H1 (cell line): Measurements from ENCODE around the gene ACTR5. TPM values are rescaled to one million over a fixed set of nuclear protein-coding genes. Genes with fewer than 3 reads are reported as not detected.

Experiments
- CTCF ChIA-PET: fragments of 300-600 bp; sonication (Branson Sonifier 250); formaldehyde crosslinking; loops from one replicate; lab custom pipeline; 2021; ENCODE audit not compliant: partially characterized antibody; lab: Charles Lee
- POLR2A ChIA-PET: fragments of 300-600 bp; sonication (Branson Sonifier 250); formaldehyde crosslinking; loops from one replicate; lab custom pipeline; 2021; ENCODE audit warnings: inconsistent platforms; ENCODE audit not compliant: partially characterized antibody; lab: Charles Lee
- DNase-seq, 2 experiments: peaks; one replicate each; pipeline versions ENCODE4 v3.0.0 to v3.0.0-alpha.2; 2010 to 2022; ENCODE audit warnings: low spot score in 2 of 2, low read depth in 1 of 2, mixed read lengths in 1 of 2
- FAIRE-seq: peaks from 2 replicates; lab custom pipeline; 2011; peaks lifted over from hg19 to GRCh38; lab: Jason Lieb, UNC
- H2AFZ ChIP-seq: 2 replicates; pipeline ENCODE4 v1.8.1; 2012; ENCODE audit warnings: low read length, inconsistent platforms
- H2AK5ac ChIP-seq: 2 replicates; pipeline ENCODE4 v1.6.1; 2013; ENCODE audit warnings: low read depth, low read length
- H2BK120ac ChIP-seq: replicated peaks from 2 replicates; pipeline ENCODE3; 2013; ENCODE audit warnings: low read depth, low read length, inconsistent platforms
- H2BK12ac ChIP-seq: 2 replicates; pipeline ENCODE4 v1.6.1; 2013; ENCODE audit warnings: low read depth, low read length
- H2BK15ac ChIP-seq: 2 replicates; pipeline ENCODE4 v1.6.1; 2013; ENCODE audit warnings: low read length
- H2BK20ac ChIP-seq: 2 replicates; pipeline ENCODE4 v1.6.1; 2013; ENCODE audit warnings: low read length
- H2BK5ac ChIP-seq: 2 replicates; pipeline ENCODE4 v1.6.1; 2013; ENCODE audit warnings: low read depth, low read length
- H3K14ac ChIP-seq: 2 replicates; pipeline ENCODE4 v1.6.1; 2013; ENCODE audit warnings: inconsistent platforms; ENCODE audit not compliant: insufficient read length
- H3K18ac ChIP-seq: 2 replicates; pipeline ENCODE4 v1.6.1; 2013; ENCODE audit warnings: low read length; ENCODE audit errors: extremely low read depth
- H3K23ac ChIP-seq: 2 replicates; pipeline ENCODE4 v1.6.1; 2013; ENCODE audit warnings: inconsistent platforms; ENCODE audit not compliant: insufficient read length
- H3K23me2 ChIP-seq: 2 replicates; pipeline ENCODE4 v1.6.1; 2013; ENCODE audit warnings: low read depth, low read length
- H3K27ac ChIP-seq: 2 replicates; pipeline ENCODE4 v1.6.1; 2011; ENCODE audit warnings: low read depth, low read length, inconsistent platforms
- H3K27me3 ChIP-seq, 4 experiments: replicated peaks in 1 of 4; 1 replicate in 1 of 4; 2 replicates in 3 of 4; pipeline versions ENCODE4 v1.6.1 to v1.8.1; 2011 to 2013; ENCODE audit warnings: low read length in 3 of 4, mild to moderate bottlenecking in 3 of 4, inconsistent platforms in 2 of 4, mixed read lengths in 2 of 4, moderate library complexity in 1 of 4; ENCODE audit not compliant: control insufficient read depth in 3 of 4, insufficient read depth in 3 of 4; ENCODE audit errors: extremely low read depth in 1 of 4
- H3K36me3 ChIP-seq, 4 experiments: 2 replicates each; pipeline versions ENCODE4 v1.6.1 to v1.8.1; 2011 to 2013; ENCODE audit warnings: mild to moderate bottlenecking in 4 of 4, low read length in 3 of 4, moderate library complexity in 2 of 4, control low read depth in 1 of 4, inconsistent platforms in 1 of 4; ENCODE audit not compliant: insufficient read depth in 4 of 4, control insufficient read depth in 2 of 4
- H3K4ac ChIP-seq: replicated peaks from 2 replicates; pipeline ENCODE3; 2013; ENCODE audit warnings: low read length, low read depth, mixed read lengths, inconsistent platforms; ENCODE audit not compliant: insufficient read length
- H3K4me1 ChIP-seq, 4 experiments: replicated peaks in 1 of 4; 1 replicate in 1 of 4; 2 replicates in 3 of 4; pipeline versions ENCODE4 v1.6.1 to v1.8.1; 2011 to 2013; ENCODE audit warnings: low read length in 3 of 4, inconsistent platforms in 2 of 4, mixed read lengths in 1 of 4; ENCODE audit not compliant: insufficient read depth in 4 of 4, control insufficient read depth in 3 of 4
- H3K4me2 ChIP-seq, 2 experiments: 2 replicates each; pipeline versions ENCODE4 v1.6.1 to v1.8.1; 2011 to 2013; ENCODE audit warnings: low read depth in 2 of 2, low read length in 2 of 2, control low read depth in 1 of 2, inconsistent platforms in 1 of 2, mild to moderate bottlenecking in 1 of 2; ENCODE audit not compliant: insufficient read depth in 1 of 2
- H3K4me3 ChIP-seq, 4 experiments: fragments of 200-600, 300-600 bp in 1 of 4; sonication (generic), shearing (Covaris generic), sonication (Bioruptor Twin) in 1 of 4; 2 replicates each; pipeline versions ENCODE4 v1.5.1 to v1.8.1; 2011 to 2016; ENCODE audit warnings: low read length in 4 of 4, low read depth in 3 of 4, control low read depth in 2 of 4, inconsistent platforms in 2 of 4, mild to moderate bottlenecking in 2 of 4, mixed read lengths in 1 of 4, moderate library complexity in 1 of 4; ENCODE audit not compliant: insufficient read depth in 2 of 4; ENCODE audit errors: extremely low read depth in 1 of 4
- H3K56ac ChIP-seq: replicated peaks from 2 replicates; pipeline ENCODE3; 2013; ENCODE audit warnings: low read depth, mild to moderate bottlenecking, mixed read lengths, low read length, inconsistent platforms; ENCODE audit not compliant: insufficient read length
- H3K79me1 ChIP-seq: 2 replicates; pipeline ENCODE4 v1.6.1; 2013; ENCODE audit warnings: low read depth, low read length, control low read depth
- H3K79me2 ChIP-seq, 2 experiments: 2 replicates each; pipeline versions ENCODE4 v1.6.1 to v1.8.1; 2012 to 2013; ENCODE audit warnings: low read length in 2 of 2, mild to moderate bottlenecking in 2 of 2, inconsistent platforms in 1 of 2; ENCODE audit not compliant: insufficient read depth in 2 of 2, control insufficient read depth in 1 of 2
- H3K9ac ChIP-seq, 4 experiments: replicated peaks in 1 of 4; 1 replicate in 1 of 4; 2 replicates in 3 of 4; pipeline versions ENCODE4 v1.6.1 to v1.8.1; 2011 to 2013; ENCODE audit warnings: low read depth in 3 of 4, low read length in 3 of 4, control low read depth in 2 of 4, mild to moderate bottlenecking in 2 of 4, moderate library complexity in 2 of 4, inconsistent platforms in 1 of 4; ENCODE audit errors: extremely low read depth in 1 of 4
- H3K9me3 ChIP-seq, 2 experiments: 2 replicates each; pipeline versions ENCODE4 v1.6.1 to v1.8.1; 2012 to 2013; ENCODE audit warnings: mild to moderate bottlenecking in 2 of 2, moderate library complexity in 2 of 2, control low read depth in 1 of 2, inconsistent platforms in 1 of 2, low read depth in 1 of 2, low read length in 1 of 2, mixed read lengths in 1 of 2; ENCODE audit not compliant: insufficient read depth in 2 of 2
- H4K20me1 ChIP-seq, 2 experiments: replicated peaks in 1 of 2; 2 replicates each; pipeline versions ENCODE3 to v1.8.1; 2011 to 2013; ENCODE audit warnings: inconsistent platforms in 2 of 2, low read length in 2 of 2, mild to moderate bottlenecking in 1 of 2; ENCODE audit not compliant: insufficient read depth in 2 of 2, control insufficient read depth in 1 of 2
- H4K5ac ChIP-seq: 2 replicates; pipeline ENCODE4 v1.6.1; 2013; ENCODE audit warnings: low read length, low read depth, mixed read lengths, inconsistent platforms; ENCODE audit not compliant: insufficient read length
- H4K8ac ChIP-seq: 2 replicates; pipeline ENCODE4 v1.8.0; 2013; ENCODE audit warnings: mild to moderate bottlenecking, moderate library complexity, low read length, inconsistent platforms; ENCODE audit not compliant: insufficient read depth; ENCODE audit errors: extremely low read depth
- H4K91ac ChIP-seq: replicated peaks from 2 replicates; pipeline ENCODE3; 2013; ENCODE audit warnings: low read length, mixed read lengths, inconsistent platforms; ENCODE audit not compliant: insufficient read length
- ATF2 ChIP-seq: IDR thresholded peaks from 2 replicates; pipeline ENCODE4 v1.6.1; 2012; ENCODE audit warnings: low read length, inconsistent platforms
- CREB1 ChIP-seq: IDR thresholded peaks from 2 replicates; pipeline ENCODE4 v1.6.1; 2012; ENCODE audit warnings: inconsistent platforms
- CTCF ChIP-seq, 3 experiments: IDR thresholded peaks; 1 replicate in 2 of 3; 2 replicates in 1 of 3; pipeline versions ENCODE4 v1.5.1 to v1.6.1; 2011; ENCODE audit warnings: low read length in 3 of 3, mild to moderate bottlenecking in 3 of 3, inconsistent platforms in 2 of 3, low read depth in 1 of 3, moderate library complexity in 1 of 3; ENCODE audit not compliant: insufficient read depth in 1 of 3; ENCODE audit errors: control extremely low read depth in 1 of 3
- FOSL1 ChIP-seq: IDR thresholded peaks from 2 replicates; pipeline ENCODE4 v1.6.1; 2011; ENCODE audit warnings: mild to moderate bottlenecking, low read depth, low read length, moderate library complexity; ENCODE audit not compliant: insufficient read depth
- GTF2F1 ChIP-seq: IDR thresholded peaks from 2 replicates; pipeline ENCODE4 v1.6.1; 2012; ENCODE audit warnings: low read depth, low read length, improper control_type of control experiment, borderline replicate concordance
- PHF8 ChIP-seq: fragments of 200-600 bp; sonication (generic); conservative IDR thresholded peaks from 2 replicates; pipeline ENCODE4 v1.7.1; 2012; ENCODE audit warnings: low read depth, mild to moderate bottlenecking, inconsistent platforms, low read length, moderate library complexity
- SP1 ChIP-seq: IDR thresholded peaks from 2 replicates; pipeline ENCODE4 v1.6.1; 2011; ENCODE audit warnings: low read depth, low read length
- SP2 ChIP-seq: IDR thresholded peaks from 2 replicates; pipeline ENCODE4 v1.6.1; 2012; ENCODE audit warnings: mild to moderate bottlenecking, low read length, inconsistent platforms
- ZNF274 ChIP-seq: IDR thresholded peaks from 2 replicates; pipeline ENCODE4 v1.7.0; 2012; ENCODE audit warnings: low read length, borderline replicate concordance; ENCODE audit errors: extremely low read depth
- WGBS, 2 experiments: shearing (Covaris generic) in 1 of 2; methylation state at CpG; one replicate each; pipeline versions ENCODE4 v1.1.6 to v1.1.7; 2013 to 2015; ENCODE audit warnings: low lambda C conversion rate in 2 of 2, mixed read lengths in 2 of 2, inconsistent platforms in 1 of 2, low coverage in 1 of 2, missing lambda C conversion rate in 1 of 2; ENCODE audit not compliant: insufficient replicate concordance in 2 of 2, insufficient coverage in 1 of 2, insufficient read length in 1 of 2; ENCODE audit errors: extremely low coverage in 1 of 2, missing lambda C conversion rate in 1 of 2; 5-methylcytosine and 5-hydroxymethylcytosine counted together
- polyA plus RNA-seq, 7 experiments: library from polyadenylated mRNA; depleted of rRNA in 3 of 7; stranded (reverse) in 5 of 7; unstranded in 2 of 7; fragments of >200 nt in 5 of 7; fragments of 200-250 nt in 2 of 7; gene quantifications; 1 replicate in 5 of 7; 2 replicates in 1 of 7; 4 replicates in 1 of 7; pipeline versions ENCODE4 v1.2.1 to v1.2.3, GENCODE V29; 2011 to 2013; ENCODE audit warnings: missing spikeins in 2 of 7, mixed read lengths in 2 of 7
- total RNA-seq: library from RNA; stranded (reverse); fragmentation: NEBNext Ultra II Directional; extraction: Animal tissue kit (Norgen Biotek cat#: 25700); gene quantifications from 2 replicates; pipeline ENCODE4 v1.2.1, GENCODE V29; 2021

Gene ACTR5
- total and polyA plus RNA-seq, 2 of the 8 experiments (the other 6 are each of a cell fraction or from before 2014, with no cell fraction given), result 10.4 to 14.4 TPM

- Histone ChIP-seq H3K4me2 (no peak overlapping the region), H4K91ac (no peak overlapping the region), H3K27ac (no peak overlapping the region), H2AFZ (no peak overlapping the region)
- CTCF ChIA-PET, result interaction anchor here (1.1 to 11.6 kb wide), 5 partner anchors 12 to 137 kb away, joined by 3 to 223 read pairs (median 9); partner anchors contain the start of gene SLC32A1
- no peak for TF ChIP-seq FOSL1
- TF ChIP-seq ATF2, result no peak
- no peak for TF ChIP-seq CREB1
- TF ChIP-seq PHF8, result no peak
- TF ChIP-seq SP1, result no peak
- TF ChIP-seq GTF2F1, result no peak
- TF ChIP-seq SP2, result no peak
- no peak for TF ChIP-seq CTCF (IDR thresholded peaks at IDR 0.05; ENCODE audit: control extremely low read depth in 1 of 3, insufficient read depth in 1 of 3, low read depth in 1 of 3, low read length in 3 of 3)
- no peak for TF ChIP-seq ZNF274
- TF ChIP-seq, all 59 proteins: peak for 0
- no peak overlapping the region for H2BK120ac ChIP-seq
- H3K4me3 ChIP-seq, result no peak overlapping the region
- H3K4ac ChIP-seq, result no peak overlapping the region
- no peak overlapping the region for H3K18ac ChIP-seq
- peaks cover 2 to 5% of the 10 kb centered on the region in 2 experiments for H4K20me1 ChIP-seq
- DNase-seq (no peak), FAIRE-seq (no peak)
- no peak overlapping the region for H4K5ac ChIP-seq
- no peaks in the 10 kb centered on the region for H3K9me3 ChIP-seq
- H2AK5ac ChIP-seq, result no peak overlapping the region
- no peaks in the 10 kb centered on the region for H3K23me2 ChIP-seq
- H3K14ac ChIP-seq, result no peak overlapping the region
- H3K36me3 ChIP-seq, result peaks cover 9 to 44% (median 30%) of the 10 kb centered on the region in 4 experiments
- H3K79me1 ChIP-seq, result no peaks in the 10 kb centered on the region; the same call in 1 of the 2 replicates
- H3K9ac ChIP-seq, result no peak overlapping the region
- POLR2A ChIA-PET, result no interaction called here
- H4K8ac ChIP-seq, result no peak overlapping the region
- H2BK5ac ChIP-seq, result no peak overlapping the region
- H3K27me3 ChIP-seq, result no peaks in the 10 kb centered on the region
- H2BK15ac ChIP-seq, result no peak overlapping the region
- no peak overlapping the region for H3K23ac ChIP-seq
- WGBS, 2 experiments, result 89% methylated on average over 6 of the region's 6 CpGs; no CpG with 5 or more reads in 1 of the 2 experiments
- H3K79me2 ChIP-seq, result no peaks in the 10 kb centered on the region
- H3K56ac ChIP-seq, result no peak overlapping the region
- no peak overlapping the region for H2BK12ac ChIP-seq
- no peak overlapping the region for H2BK20ac ChIP-seq
- peaks cover 0 to 4% (median 0%) of the 10 kb centered on the region in 4 experiments; a peak in 1 of 7 replicates for H3K4me1 ChIP-seq
Observed at GRCh38 chr20:38755324-38755910, 7.2 kb downstream of the ACTR5 start.
